Measurements from ENCODE around the gene OR4C16.

The OR4C16 gene

GRCh38 chr11:55571828-55572227, at the start of gene OR4C16:
OR4C16 (plus strand) TSS chr11:55572128; CDS start chr11:55572128, 0 bp downstream.
- no peak for DNase-seq

GRCh38 chr11:55554169-55554568, 17.8 kb upstream of the OR4C16 start, which contains the start of gene OR4C15:
OR4C15 (plus strand) TSS chr11:55554469; CDS start chr11:55554469, 0 bp downstream.
- DNase-seq: no peak

GRCh38 chr11:55572548-55572947, 620 bp downstream of the OR4C16 start:
- DNase-seq: no peak

GRCh38 chr11:55607545-55607944, 35.6 kb downstream of the OR4C16 start, which contains the start of gene OR4C11:
OR4C11 (minus strand) TSS chr11:55607645; CDS start chr11:55604373, 3,272 bp downstream.
- no peak for DNase-seq

Measured in right forelimb (tissue), 1 donor.